HG03097 (cell line): ENCODE data around the gene ME3.

Experiments
- ATAC-seq: cut with Tn5 transposase; IDR thresholded peaks from one replicate; pipeline ENCODE4 v1.9.1; 2021; ENCODE audit not compliant: unreplicated experiment, low FRiP score

Gene ME3

DNA sequence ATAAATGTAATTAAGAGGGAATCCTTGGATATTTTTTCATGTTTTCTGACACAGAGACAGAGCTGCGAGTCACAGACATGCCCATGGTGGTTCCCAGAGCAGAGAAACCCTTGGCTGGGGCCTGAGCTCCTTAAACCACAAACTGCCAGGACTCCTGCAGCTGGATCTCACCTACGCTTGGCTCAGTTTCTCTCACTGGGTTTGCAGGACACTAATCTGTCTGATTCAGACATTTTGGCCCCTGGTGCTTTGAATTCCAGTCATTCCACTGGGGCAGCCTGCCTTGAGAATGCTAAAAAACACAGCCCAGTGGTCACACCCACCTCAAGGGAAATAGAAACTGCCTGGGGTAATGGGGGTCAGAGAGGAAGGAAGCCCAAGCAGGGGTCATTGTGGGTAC lies 175.1 kb downstream of the ME3 start:
- no peak for ATAC-seq

DNA sequence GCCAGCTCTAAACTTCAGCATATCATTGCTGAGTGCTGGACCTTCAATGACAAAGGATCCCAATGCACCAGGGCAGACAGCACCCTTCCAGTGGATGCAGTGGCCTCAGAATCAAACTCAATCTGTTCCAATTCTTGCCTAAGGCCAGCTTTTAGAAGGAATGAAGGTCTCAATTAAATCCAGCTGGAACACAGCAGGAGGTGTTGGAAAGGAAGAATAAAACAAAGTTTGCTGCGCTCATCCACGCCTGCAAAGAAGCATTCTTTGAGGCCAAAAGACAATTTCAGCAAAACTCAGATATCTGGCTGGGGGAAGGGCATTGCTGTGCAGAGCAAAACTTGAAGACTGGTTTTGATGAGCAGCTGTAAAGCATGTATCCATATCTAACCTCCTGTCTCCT lies 177.1 kb downstream of the ME3 start:
- no peak for ATAC-seq

DNA sequence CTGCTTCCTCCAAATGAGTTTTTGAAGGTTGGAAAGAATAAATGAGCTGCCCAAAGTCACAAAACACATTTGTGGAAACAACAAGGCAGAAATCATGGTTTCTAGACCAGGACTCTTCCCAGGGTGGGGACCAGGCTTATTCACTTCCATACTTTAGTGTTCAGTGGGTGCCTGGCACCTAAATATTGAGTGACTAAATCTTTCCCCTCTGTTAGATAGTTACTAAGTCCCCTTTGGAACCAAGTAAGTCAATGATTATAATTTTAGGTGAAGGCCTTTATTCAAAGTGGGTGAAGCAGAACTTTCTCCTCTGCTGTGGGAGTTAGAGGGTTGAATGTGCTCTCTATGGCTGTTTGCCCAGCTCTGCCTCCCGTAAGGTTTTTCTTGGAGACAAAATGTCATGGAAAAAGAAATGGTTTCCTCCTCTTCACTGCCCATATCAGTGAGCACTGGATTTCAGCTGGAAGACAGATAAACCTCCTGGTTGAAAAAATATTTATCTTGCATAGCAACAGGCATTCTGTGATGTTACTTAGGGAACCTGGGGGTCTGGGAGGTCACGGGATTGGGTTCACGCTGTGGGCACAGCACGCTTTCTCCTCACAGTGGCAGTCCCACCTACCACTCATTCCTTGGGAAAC lies 179.9 kb downstream of the ME3 start:
- ATAC-seq, result no peak

DNA sequence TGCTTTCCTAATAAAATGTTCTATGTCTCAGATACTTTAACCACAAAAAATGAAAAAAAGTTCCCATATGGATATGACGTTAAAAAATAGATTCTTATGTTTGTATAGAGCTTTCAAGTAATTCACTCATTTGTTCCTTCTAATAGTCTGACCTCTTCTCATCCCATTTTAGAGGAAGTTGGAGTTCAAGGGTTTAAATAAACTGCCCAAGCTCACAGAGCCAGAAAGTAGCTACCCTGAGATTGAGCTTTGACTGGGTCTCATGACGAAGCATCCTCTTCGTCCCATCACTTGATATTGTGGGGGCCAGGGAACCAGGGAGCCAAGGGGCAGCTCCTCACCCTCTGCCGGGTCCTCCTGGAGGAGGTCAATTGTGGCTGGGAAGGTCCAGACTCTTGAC lies 181.4 kb downstream of the ME3 start:
- ATAC-seq, result no peak

DNA sequence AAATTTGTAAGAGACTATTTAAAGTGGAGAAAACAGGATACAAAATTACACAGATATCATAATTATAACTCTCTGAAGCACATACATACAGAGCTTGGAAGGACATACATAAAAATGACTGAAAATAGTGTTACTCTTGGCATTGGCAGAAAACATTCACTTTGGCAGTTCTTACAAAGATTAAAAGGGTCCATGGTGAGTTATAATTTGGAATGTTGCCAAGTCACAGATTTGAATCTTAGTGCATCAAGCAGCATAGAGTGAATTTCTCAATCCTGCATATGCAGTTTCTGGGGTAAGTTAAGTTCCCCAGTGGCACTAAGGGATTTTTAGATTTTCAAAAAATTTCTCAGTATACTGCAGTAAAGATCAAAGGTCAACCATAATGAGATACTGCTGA lies 181.8 kb downstream of the ME3 start:
- ATAC-seq, result no peak

DNA sequence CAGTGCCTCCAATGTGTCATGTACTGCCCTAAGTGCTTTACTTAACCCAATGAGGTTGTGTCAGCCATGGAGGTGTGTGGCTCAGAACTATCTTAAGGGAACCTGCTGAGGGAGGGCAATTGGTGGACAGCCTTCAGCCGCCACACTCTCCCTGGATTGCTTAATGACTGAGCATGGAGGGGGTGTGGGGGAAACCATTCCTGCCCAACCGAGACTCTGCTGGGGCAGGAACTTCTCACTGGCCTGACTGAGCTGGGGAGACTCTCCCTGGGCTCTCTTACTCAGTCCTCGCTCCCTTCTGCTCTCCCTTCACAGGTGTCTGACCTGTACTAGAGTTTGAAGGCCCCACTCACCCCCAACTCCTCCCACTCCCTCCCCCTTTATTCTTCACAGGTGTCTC lies 183.0 kb downstream of the ME3 start:
- no peak for ATAC-seq

DNA sequence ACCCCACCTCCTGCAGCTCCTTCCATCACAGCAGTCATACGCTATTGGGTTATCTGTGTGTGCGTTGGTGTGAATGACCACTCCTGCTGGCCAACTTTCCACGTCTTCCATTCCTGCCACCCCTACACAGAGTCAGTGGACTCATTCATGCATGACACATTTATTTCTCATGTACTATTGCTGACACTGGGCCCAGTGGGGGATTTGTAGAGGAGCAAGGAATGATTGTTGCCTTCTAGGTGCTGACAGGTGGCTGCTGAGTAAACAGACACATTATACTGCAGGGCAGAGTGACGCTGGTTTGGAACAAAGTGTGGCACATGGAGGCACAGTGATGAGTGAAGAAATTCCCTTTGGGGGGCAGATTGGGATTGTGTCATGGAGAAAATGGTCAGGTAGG lies 183.9 kb downstream of the ME3 start:
- ATAC-seq, result no peak

DNA sequence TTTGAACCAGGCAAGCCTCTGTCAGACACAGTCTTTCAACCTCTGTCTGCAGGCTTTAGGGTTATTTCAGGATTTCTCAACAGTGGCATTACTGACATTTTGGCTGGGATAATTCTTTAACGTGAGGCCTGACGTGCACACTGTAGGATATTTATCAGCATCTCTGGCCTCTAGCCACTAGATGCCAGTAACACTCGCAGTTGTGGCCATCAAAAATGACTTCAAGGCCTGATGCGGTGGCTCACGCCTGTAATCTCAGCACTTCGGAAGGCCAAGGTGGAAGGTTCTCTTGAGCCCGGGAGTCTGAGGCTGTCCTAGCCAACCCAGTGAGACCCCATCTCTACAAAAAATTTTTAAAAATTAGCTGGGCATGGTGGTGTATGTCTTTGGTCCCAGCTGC lies 184.7 kb downstream of the ME3 start:
- ATAC-seq, result no peak

DNA sequence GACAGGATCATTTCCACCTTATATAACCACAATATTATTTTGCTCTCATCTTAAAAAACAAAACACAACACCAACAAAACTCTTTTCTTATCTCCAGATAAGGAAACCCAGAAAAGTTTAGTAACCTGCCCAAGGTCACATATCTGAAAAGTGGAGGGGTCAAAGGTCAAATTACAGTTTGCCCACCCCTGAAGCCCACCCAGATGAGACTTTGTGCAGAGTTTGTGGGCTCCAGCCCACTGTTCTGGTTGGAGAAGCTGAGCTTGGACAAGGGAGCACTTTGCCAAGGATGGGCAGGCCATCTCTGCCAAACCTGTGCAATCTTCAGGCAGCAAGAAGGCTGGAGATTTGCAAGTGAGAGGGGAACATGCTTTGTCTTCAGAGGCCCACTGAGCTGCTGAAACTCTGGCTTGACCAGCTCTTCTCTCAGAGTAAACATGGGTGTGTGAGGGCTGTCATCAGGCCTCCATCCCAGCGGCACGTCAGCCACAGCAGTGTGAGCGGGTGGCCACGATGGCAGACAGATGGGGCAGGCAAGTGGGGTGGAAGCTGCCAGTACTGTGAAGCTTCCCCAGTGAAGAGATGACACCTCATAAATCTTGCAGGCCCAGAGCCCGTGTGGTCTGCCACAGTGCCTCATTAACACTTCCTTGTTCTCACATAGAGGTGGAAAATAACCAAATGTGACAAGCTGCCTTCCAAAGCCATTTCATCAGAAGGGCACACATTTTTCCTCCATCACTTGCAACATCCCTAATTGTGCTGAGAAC lies 186.0 kb downstream of the ME3 start:
- ATAC-seq, result no peak

DNA sequence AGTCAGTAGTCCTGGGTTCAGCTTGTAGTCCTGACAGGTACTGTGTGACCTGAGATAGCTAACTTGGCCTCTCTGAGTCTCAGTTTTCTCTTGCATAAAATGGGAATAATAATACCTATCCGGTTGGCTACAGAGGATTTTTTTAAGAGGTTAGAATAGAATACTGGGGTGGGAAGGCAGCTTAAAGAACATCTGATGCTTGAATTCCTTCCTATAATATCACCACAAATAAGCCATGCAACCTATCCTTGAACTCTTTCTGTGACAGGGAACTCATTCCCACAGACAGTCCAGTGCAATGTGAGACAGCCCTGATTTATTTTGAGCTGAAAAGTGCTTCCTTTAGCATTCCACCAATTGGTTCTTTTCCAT lies 187.6 kb downstream of the ME3 start:
- ATAC-seq, result no peak

DNA sequence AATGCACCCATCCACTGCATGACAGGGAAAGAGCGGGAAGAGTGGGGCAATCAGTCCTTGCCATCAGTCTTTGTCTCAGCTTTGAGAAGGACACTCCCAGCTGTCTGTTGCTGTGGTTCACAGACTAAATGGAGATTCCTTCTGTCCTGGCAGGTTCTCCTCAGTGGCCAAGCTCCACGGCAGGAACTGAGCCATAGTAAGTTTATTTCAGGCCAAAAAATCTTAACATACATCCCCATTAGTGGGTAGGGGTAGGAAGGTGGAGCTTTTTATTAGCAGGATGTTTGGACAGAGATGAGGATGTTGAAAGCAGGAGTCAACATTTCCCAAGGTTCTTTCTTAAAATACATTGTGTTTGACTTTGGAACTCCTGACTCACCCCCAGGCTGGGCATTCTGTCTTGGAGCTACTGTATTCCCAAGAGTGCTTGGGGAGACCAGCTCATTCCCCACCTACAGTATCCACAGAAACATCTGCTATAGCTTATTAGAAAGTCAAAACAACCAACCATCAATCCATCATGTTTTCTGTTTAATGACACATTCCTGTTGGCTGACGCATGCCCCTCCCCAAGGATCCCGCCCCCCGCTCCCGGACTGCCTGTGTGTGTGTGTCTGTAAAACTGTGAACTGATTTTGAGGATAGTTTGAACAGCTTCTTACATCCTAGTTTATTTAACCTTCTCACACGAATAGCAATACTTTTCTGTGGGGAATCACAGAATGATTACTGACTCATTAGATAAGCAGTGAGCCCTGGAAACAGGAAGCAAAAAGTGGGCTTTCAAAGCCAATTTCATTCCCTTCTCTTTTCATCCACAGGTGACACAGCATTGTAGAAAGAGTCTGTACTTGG lies 188.2 kb downstream of the ME3 start:
- no peak for ATAC-seq

DNA sequence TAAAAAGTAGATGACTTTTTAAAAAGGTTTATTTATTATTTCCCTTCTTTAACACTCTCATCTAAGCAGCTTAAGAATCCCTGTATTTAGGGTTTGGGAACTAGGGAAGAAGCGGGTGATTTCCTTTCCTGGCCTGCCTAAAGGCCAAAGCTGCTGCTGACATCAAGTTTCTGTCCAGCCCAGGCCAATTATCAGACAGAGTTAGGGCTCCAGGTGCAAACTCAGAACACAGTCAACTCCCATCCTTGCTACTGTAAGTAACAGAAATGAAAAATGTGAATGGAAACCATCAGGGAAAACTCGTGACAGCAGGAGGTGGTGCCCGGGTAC lies 188.8 kb downstream of the ME3 start:
- ATAC-seq, result no peak

DNA sequence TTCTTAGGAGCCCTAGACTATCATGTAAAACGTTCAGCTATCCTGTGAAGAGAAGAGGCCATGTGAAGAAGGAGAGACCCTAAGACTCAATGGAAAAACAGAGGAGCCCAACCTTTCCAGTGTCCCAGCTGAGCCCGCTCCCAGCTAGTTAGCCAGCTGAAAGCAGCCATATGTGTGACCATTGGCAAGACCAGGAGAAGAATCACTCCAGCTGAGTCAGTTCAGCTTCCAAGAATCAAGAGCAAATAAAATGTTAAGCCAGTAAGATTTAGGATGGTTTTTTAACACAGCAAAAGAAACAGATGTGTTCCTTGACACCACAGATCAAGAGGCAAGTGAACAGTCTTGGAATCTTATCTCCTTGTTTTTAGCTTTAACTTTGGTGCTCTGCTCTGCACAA lies 189.7 kb downstream of the ME3 start:
- ATAC-seq, result no peak

DNA sequence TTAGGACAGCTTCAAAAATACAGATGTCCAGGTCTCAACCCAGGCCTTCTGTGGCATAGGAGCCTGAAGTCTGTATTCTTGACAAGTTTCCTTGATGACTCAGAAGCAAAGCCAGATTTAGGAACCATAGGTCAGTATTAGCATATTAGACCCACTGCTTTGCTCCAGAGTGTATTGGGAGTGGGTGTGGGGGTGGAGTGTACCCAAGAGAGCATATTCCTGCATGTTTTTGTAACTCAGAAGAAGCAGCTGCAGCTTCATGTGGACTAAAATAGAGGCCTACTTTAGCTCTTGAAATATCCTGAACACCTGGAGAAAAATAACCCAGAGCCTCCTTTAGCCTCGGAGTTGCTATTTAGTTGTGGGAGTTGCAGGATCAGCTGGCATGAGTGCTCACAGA lies 191.0 kb downstream of the ME3 start:
- no peak for ATAC-seq

DNA sequence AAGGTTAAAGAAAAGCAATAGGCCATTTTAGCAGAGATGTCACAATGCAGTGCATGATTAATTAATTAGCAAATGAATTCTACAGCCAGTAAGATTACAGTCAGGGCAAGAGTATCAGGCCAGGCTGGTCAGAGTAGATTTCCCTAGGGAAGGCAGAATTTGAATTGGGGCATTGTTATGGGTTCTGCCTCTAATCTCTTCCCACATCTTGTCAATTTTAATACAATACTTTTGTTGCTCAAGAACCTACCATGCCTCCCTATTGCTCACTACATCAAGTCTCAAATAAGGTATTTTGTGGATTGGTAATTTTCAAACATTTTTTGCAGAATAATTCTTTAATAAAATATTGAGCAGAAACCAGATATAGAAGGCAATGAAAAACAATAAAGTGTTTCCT lies 194.1 kb downstream of the ME3 start:
- no peak for ATAC-seq

DNA sequence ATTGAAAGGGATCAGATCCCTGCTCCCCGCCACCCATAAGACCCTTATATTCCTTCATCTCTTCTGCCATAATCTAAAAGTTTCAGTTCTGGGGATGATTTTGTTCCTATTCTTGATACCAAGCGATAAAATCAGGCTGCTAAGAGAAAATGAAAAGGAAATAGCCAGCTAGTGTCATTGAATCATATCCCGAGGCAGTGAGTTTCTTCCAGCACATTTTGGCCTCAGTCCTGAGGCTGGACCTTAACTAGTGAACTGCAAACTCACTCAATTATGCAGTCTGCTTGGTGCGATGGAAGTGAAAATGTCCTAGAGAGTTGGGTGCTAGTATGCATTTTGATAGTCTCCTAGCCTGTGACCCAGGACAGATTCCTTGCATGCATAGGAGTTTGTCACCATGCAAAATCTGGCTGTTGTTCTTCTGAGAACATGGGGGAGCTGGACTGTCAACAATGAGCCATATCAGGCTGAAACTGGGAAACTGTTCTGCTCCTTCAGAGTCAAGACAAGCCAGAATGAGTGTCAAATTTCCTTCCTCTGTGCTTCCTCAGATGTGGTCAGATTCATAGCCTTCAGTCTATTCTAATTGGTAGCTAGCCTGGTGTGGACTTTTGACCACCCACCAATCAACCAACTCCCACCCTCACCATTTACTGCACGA lies 194.8 kb downstream of the ME3 start:
- no peak for ATAC-seq

DNA sequence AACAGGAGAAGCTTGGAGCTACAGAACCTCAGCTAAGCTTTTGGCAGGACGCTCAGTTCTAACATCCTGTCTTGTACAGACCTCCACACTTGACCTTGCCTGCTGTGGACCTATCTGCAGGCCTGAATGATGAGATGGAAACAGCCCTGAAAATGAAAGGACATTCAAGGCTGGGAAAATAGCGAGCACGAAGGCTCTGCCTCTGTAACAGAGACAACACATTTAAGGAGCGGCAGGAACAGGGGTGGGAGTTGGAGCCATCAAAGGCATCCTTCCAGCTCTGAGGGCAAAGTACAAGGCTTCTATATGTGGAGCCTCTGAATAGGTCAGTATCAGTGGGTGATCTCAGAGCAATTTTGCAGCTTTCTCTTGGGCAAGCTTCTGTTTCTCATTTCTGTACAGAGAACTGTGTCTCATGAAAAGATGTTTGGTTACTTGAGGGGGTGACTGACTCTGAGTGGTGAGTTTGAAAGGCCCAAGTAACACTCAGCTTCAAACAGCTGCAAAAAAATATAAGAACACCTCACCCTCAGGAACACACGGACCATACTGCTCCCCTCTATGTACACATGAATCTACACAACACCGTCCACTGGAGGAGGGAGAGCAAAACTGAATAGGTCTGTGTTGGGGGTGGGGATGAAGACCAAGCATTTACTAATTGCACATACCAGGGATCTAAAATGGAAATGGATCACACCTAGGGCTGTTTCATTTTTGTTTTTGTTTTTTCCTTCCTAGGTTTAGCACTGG lies 196.1 kb downstream of the ME3 start:
- ATAC-seq, result no peak

DNA sequence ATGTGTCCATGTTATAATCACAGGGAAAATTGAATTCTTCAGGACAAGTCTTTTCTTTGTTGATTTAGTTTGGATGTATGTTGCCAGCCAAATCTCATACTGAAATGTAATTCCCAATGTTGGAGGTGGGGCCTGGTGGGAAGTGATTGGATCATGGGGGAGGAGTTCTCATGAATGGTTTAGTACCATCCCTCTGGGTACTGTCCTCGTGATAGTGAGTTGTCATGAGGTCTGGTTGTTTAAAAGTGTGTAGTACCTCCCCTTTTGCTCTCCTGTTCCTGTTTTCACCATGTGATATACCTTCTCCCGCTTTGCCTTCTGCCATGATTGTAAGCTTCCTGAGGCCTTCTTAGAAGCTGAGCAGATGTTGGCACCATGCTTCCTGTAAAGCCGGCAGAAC lies 197.4 kb downstream of the ME3 start:
- no peak for ATAC-seq

DNA sequence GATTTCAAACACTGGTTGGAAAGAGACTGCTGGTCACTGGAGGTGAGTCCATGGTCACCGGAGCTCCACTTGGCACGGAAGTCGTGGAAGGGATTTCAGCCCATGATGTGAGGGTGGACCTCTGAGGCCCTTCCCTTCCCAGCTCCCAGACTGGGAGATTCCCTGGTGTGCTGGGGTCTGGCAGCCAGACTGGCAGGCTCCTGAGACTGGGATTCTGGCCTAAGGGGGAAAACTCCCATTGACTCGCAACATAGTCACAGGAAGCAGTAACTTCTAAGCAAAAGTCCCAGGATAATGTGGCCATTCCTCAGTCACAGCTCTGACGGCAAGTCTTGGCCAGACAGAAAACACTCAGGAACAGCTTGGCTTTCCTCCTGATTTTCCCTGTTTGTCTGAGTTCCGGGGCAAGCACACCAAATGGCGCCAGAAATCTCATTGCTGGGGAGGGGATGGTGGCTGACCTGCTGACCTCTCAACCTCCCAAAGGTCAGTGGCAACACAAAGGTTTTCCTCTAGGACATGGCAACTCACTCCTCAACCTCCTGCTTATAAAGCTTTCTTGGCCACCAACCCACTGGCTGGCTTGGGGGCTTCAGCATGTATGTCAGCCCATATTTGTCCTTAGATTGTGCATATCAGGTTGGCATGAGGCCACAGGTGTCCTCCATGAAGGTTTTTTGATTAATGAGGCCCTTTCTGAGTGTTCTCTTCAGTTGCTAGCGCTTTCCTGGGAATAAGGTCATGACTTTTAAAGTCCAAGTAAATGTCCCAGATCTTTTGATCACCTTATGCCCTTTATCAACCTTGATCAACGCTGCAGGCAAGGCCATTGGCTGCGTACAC lies 198.2 kb downstream of the ME3 start:
- ATAC-seq, result no peak
